ENCODE measurements around the gene CD163.
"Not testable (repeated sequence)": the region's sequence is repeated elsewhere in the genome, so short reads cannot be mapped to it uniquely, and the experiment has no call there.

Gene CD163

GRCh38 chr12:7503686-7504415 lies at the start of gene CD163:
CD163 (minus strand) TSS chr12:7503777; CDS start chr12:7503690, 87 bp downstream.
- DNase-seq: no peak

- no peak for DNase-seq
Measured at GRCh38 chr12:7542813-7543212, 39.2 kb upstream of the CD163 start.

GRCh38 chr12:7542046-7542445 lies 38.5 kb upstream of the CD163 start:
- DNase-seq: no peak

GRCh38 chr12:7514416-7514815 lies 10.8 kb upstream of the CD163 start:
- DNase-seq: no peak

- DNase-seq: no peak
Measured at GRCh38 chr12:7512553-7512952, 9.0 kb upstream of the CD163 start.

GRCh38 chr12:7509793-7510470 lies 6.4 kb upstream of the CD163 start:
- not testable (repeated sequence) for DNase-seq

- no peak for DNase-seq
Measured at GRCh38 chr12:7502612-7503011, 965 bp downstream of the CD163 start.

- no peak for DNase-seq
Measured at GRCh38 chr12:7501031-7501588, 2.5 kb downstream of the CD163 start.

- no peak for DNase-seq
Measured at GRCh38 chr12:7499636-7500035, 3.9 kb downstream of the CD163 start.

- DNase-seq: no peak
Measured at GRCh38 chr12:7498809-7499208, 4.8 kb downstream of the CD163 start.

- no peak for DNase-seq
Measured at GRCh38 chr12:7497661-7498060, 5.9 kb downstream of the CD163 start.

- no peak for DNase-seq
Measured at GRCh38 chr12:7496451-7496850, 7.1 kb downstream of the CD163 start.

- DNase-seq: no peak
Measured at GRCh38 chr12:7495136-7495535, 8.4 kb downstream of the CD163 start.

- DNase-seq: no peak
Measured at GRCh38 chr12:7493006-7493405, 10.6 kb downstream of the CD163 start.

- no peak for DNase-seq
Measured at GRCh38 chr12:7486512-7486911, 17.1 kb downstream of the CD163 start.

GRCh38 chr12:7485095-7485494 lies 18.5 kb downstream of the CD163 start:
- no peak for DNase-seq

- no peak for DNase-seq
Measured at GRCh38 chr12:7483343-7483742, 20.2 kb downstream of the CD163 start.

- no peak for DNase-seq
Measured at GRCh38 chr12:7479771-7480170, 23.8 kb downstream of the CD163 start.

- DNase-seq: no peak
Measured at GRCh38 chr12:7472060-7472459, 31.5 kb downstream of the CD163 start.

- peak; percentile 14 to 57 for DNase-seq
Measured at GRCh38 chr12:7460375-7461259, 43.0 kb downstream of the CD163 start.

GRCh38 chr12:7459973-7460372 lies 43.6 kb downstream of the CD163 start:
- no peak for DNase-seq

GRCh38 chr12:7451756-7452155 lies 51.8 kb downstream of the CD163 start:
- no peak for DNase-seq

GRCh38 chr12:7450667-7451066 lies 52.9 kb downstream of the CD163 start:
- no peak for DNase-seq

Data from activated CD4-positive, alpha-beta T cell treated with anti-CD3 and anti-CD28 coated beads for 4 hours (primary cell).